ENCODE results near the gene KCNIP4.

Gene KCNIP4

GRCh38 chr4:21738821-21739220, 209.8 kb downstream of the KCNIP4 start:
- Histone ChIP-seq H3K27ac (no peak overlapping the region), H3K4me3 (no peak overlapping the region)
- no peak for DNase-seq (ENCODE audit: low spot score)
- TF ChIP-seq CTCF (IDR thresholded peaks at IDR 0.05) = no peak

DNA sequence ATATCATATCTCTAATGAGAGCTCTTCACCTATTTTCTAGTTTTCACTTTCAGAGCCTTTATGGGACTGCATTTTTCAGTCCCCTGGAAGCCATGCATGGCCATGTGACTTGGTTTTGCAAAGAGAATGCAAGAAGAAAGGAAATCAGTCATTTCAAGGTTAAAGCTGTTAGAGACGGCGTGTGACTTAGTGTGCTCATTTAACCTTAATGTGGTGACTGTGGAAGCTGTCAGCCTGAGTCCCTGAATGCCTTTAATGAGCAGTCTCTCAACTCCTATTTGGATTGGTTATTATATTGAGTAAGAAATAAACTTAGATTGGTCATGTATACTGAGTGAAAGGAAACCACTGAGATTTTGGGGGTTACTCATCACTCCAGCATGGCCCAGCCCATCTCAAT, 212.7 kb downstream of the KCNIP4 start:
- no peak overlapping the region for H3K4me3 ChIP-seq
- H3K27ac ChIP-seq = no peak overlapping the region
- no peak for TF ChIP-seq CTCF (IDR thresholded peaks at IDR 0.05)
- DNase-seq (ENCODE audit: low spot score) = no peak

DNA sequence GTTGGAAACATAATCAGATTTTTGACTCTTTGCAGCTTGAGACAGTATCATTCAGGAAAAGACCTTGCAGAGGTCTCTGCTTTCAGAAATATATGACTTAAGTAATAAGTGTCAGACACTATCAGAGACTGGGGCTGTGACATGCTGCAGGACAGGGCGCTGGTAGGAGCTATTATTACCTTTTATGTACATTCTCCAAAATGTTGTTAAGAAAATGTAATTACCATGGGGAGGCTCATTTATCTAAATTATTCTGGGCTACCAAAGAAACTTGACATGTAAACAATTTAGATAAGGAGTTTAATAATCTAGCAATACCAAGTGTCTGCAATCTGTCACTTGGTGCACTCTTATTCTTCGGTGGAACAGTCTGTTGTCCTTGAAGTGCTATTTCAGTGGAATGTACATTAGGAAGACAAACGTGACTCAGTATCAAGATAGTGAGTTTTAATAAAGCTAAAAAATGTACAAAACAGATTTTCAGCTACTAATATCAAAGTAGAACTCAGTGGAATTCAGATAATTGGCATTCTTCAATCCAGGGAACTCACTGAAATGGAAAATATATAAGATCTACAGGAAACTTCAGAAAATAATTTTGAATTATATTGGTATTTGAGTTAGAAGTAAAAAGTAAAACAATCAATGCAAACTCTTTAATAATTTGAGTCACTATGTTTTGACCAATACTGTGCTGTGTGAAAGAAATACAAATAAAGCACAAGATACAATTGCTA, 214.5 kb downstream of the KCNIP4 start:
- DNase-seq (ENCODE audit: low spot score) = no peak
- no peak for TF ChIP-seq CTCF (IDR thresholded peaks at IDR 0.05)
- Histone ChIP-seq H3K27ac (no peak overlapping the region), H3K4me3 (no peak overlapping the region)

GRCh38 chr4:21728304-21728703, 220.3 kb downstream of the KCNIP4 start:
- H3K4me3 ChIP-seq = no peak overlapping the region
- H3K27ac ChIP-seq = no peak overlapping the region
- no peak for DNase-seq (ENCODE audit: low spot score)
- TF ChIP-seq CTCF (IDR thresholded peaks at IDR 0.05) = no peak

- Histone ChIP-seq H3K27ac (no peak overlapping the region), H3K4me3 (no peak overlapping the region)
- TF ChIP-seq CTCF (IDR thresholded peaks at IDR 0.05) = no peak
- no peak for DNase-seq (ENCODE audit: low spot score)
Measured at GRCh38 chr4:21726255-21726815, 222.2 kb downstream of the KCNIP4 start.

GRCh38 chr4:21722157-21722839, 226.3 kb downstream of the KCNIP4 start:
- TF ChIP-seq CTCF (IDR thresholded peaks at IDR 0.05) = no peak
- H3K4me3 ChIP-seq = no peak overlapping the region
- H3K27ac ChIP-seq = no peak overlapping the region
- DNase-seq (ENCODE audit: low spot score) = no peak

All from coronary artery (tissue), 2 donors.